Karpas-422 (cell line): ENCODE results near the gene SP1. TPM values are rescaled to one million over a fixed set of nuclear protein-coding genes. Genes with fewer than 3 reads are reported as not detected.

Experiments used
- DNase-seq: peaks from one replicate; pipeline ENCODE4 v3.0.0-alpha.2; 2015
- H2AFZ ChIP-seq: fragments of 200-600 bp; sonication (generic); 2 replicates; pipeline ENCODE4 v1.6.1; 2014; ENCODE audit warnings: antibody characterized with exemption, low read length, mixed read lengths
- H3K27ac ChIP-seq: fragments of 200-600 bp; sonication (generic); 2 replicates; pipeline ENCODE4 v1.5.1; 2014; ENCODE audit warnings: mild to moderate bottlenecking, low read length, moderate library complexity
- H3K27me3 ChIP-seq: fragments of 200-600 bp; sonication (generic); 2 replicates; pipeline ENCODE4 v1.6.1; 2014; ENCODE audit warnings: low read length, mixed read lengths
- H3K36me3 ChIP-seq: fragments of 200-600 bp; sonication (generic); 2 replicates; pipeline ENCODE4 v1.6.1; 2014; ENCODE audit warnings: low read length, mixed read lengths; ENCODE audit not compliant: insufficient read depth
- H3K4me1 ChIP-seq: fragments of 200-600 bp; sonication (generic); 2 replicates; pipeline ENCODE4 v1.6.1; 2014; ENCODE audit warnings: mild to moderate bottlenecking, low read length, mixed read lengths
- H3K4me2 ChIP-seq: fragments of 200-600 bp; sonication (generic); 2 replicates; pipeline ENCODE4 v1.6.1; 2014; ENCODE audit warnings: low read length, low read depth, mild to moderate bottlenecking; ENCODE audit not compliant: poor library complexity, severe bottlenecking
- H3K4me3 ChIP-seq: fragments of 200-600 bp; sonication (generic); 2 replicates; pipeline ENCODE4 v1.5.1; 2014; ENCODE audit warnings: mild to moderate bottlenecking, antibody characterized with exemption, low read length, mixed read lengths
- H3K79me2 ChIP-seq: fragments of 200-600 bp; sonication (generic); 2 replicates; pipeline ENCODE4 v1.6.1; 2014; ENCODE audit warnings: mild to moderate bottlenecking, low read length, mixed read lengths
- H3K9ac ChIP-seq: fragments of 200-600 bp; sonication (generic); 2 replicates; pipeline ENCODE4 v1.6.0; 2014; ENCODE audit warnings: low read length
- H3K9me2 ChIP-seq: fragments of 200-600 bp; sonication (generic), shearing (Covaris generic); replicated peaks from 2 replicates; pipeline ENCODE4 v1.6.0; 2014; ENCODE audit warnings: mild to moderate bottlenecking, low read length, moderate library complexity; ENCODE audit not compliant: insufficient read depth
- H3K9me3 ChIP-seq: fragments of 300-700, 200-600 bp; sonication (generic); 2 replicates; pipeline ENCODE4 v1.6.1; 2014; ENCODE audit warnings: low read length, mixed read lengths
- H4K20me1 ChIP-seq: fragments of 200-600 bp; sonication (generic); 2 replicates; pipeline ENCODE4 v1.6.1; 2014; ENCODE audit warnings: mild to moderate bottlenecking, antibody characterized with exemption, low read length, low read depth; ENCODE audit not compliant: insufficient read depth
- total RNA-seq: library from RNA; depleted of rRNA; stranded (reverse); fragments of >200 nt; shearing (Covaris generic); gene quantifications from 2 replicates; pipeline ENCODE4 v1.2.3, GENCODE V29; 2014; ENCODE audit warnings: low replicate concordance

SP1 gene
- total RNA-seq, 1 experiment from 2014 or later = 36.5 TPM

- DNase-seq = no peak
- H3K9me3 ChIP-seq = no peaks in the 10 kb centered on the region
- no peaks in the 10 kb centered on the region for H3K36me3 ChIP-seq
- H3K79me2 ChIP-seq = no peaks in the 10 kb centered on the region
- no peak overlapping the region for H3K9ac ChIP-seq
- no peak overlapping the region for H3K27ac ChIP-seq
- no peaks in the 10 kb centered on the region for H3K9me2 ChIP-seq
- H3K27me3 ChIP-seq = no peaks in the 10 kb centered on the region
- H3K4me1 ChIP-seq = peaks cover 8% of the 10 kb centered on the region
- H3K4me3 ChIP-seq = no peak overlapping the region
- no peak overlapping the region for H2AFZ ChIP-seq
- H4K20me1 ChIP-seq = no peaks in the 10 kb centered on the region
- no peak overlapping the region for H3K4me2 ChIP-seq
These were observed 42.0 kb upstream of the SP1 start for GRCh38 chr12:53338017-53338416.

GRCh38 chr12:53338916-53339315, 41.1 kb upstream of the SP1 start:
- Histone ChIP-seq H3K36me3 (no peaks in the 10 kb centered on the region), H3K4me2 (no peak overlapping the region), H3K9me2 (no peaks in the 10 kb centered on the region), H4K20me1 (no peaks in the 10 kb centered on the region), H2AFZ (no peak overlapping the region), H3K27me3 (no peaks in the 10 kb centered on the region), H3K27ac (no peak overlapping the region), H3K9me3 (no peaks in the 10 kb centered on the region), H3K4me3 (no peak overlapping the region), H3K4me1 (peaks cover 8% of the 10 kb centered on the region), H3K79me2 (no peaks in the 10 kb centered on the region), H3K9ac (no peak overlapping the region)
- DNase-seq = no peak

- Histone ChIP-seq H3K4me3 (no peak overlapping the region), H3K4me1 (peaks cover 20% of the 10 kb centered on the region), H4K20me1 (no peaks in the 10 kb centered on the region), H3K9ac (no peak overlapping the region), H3K4me2 (no peak overlapping the region), H2AFZ (no peak overlapping the region), H3K9me2 (no peaks in the 10 kb centered on the region), H3K9me3 (no peaks in the 10 kb centered on the region), H3K27ac (no peak overlapping the region), H3K27me3 (no peaks in the 10 kb centered on the region), H3K79me2 (no peaks in the 10 kb centered on the region), H3K36me3 (no peaks in the 10 kb centered on the region)
- no peak for DNase-seq
These were observed 39.6 kb upstream of the SP1 start for GRCh38 chr12:53340398-53340797.

GRCh38 chr12:53343449-53343848, 36.5 kb upstream of the SP1 start:
- H3K9me3 ChIP-seq = no peaks in the 10 kb centered on the region
- no peaks in the 10 kb centered on the region for H3K9me2 ChIP-seq
- H3K27ac ChIP-seq = no peak overlapping the region
- peaks cover 12% of the 10 kb centered on the region for H3K4me1 ChIP-seq
- H3K4me2 ChIP-seq = no peak overlapping the region
- no peak overlapping the region for H2AFZ ChIP-seq
- no peaks in the 10 kb centered on the region for H3K79me2 ChIP-seq
- no peaks in the 10 kb centered on the region for H4K20me1 ChIP-seq
- DNase-seq = no peak
- no peak overlapping the region for H3K9ac ChIP-seq
- no peak overlapping the region for H3K4me3 ChIP-seq
- no peaks in the 10 kb centered on the region for H3K36me3 ChIP-seq
- H3K27me3 ChIP-seq = no peaks in the 10 kb centered on the region

- no peak overlapping the region for H3K27ac ChIP-seq
- no peak overlapping the region for H3K4me3 ChIP-seq
- peaks cover 12% of the 10 kb centered on the region for H3K4me1 ChIP-seq
- peak overlapping the region; percentile 93 for H3K4me2 ChIP-seq
- no peaks in the 10 kb centered on the region for H3K9me2 ChIP-seq
- no peaks in the 10 kb centered on the region for H3K79me2 ChIP-seq
- H3K9me3 ChIP-seq = no peaks in the 10 kb centered on the region
- no peaks in the 10 kb centered on the region for H3K27me3 ChIP-seq
- H3K9ac ChIP-seq = peak overlapping the region; percentile 72; the same call in 1 of the 2 replicates
- no peaks in the 10 kb centered on the region for H4K20me1 ChIP-seq
- H3K36me3 ChIP-seq = no peaks in the 10 kb centered on the region
- no peak for DNase-seq
- no peak overlapping the region for H2AFZ ChIP-seq
These were observed 36.0 kb upstream of the SP1 start for GRCh38 chr12:53343969-53344368.

GRCh38 chr12:53344487-53344823, 35.5 kb upstream of the SP1 start:
- no peaks in the 10 kb centered on the region for H3K79me2 ChIP-seq
- H2AFZ ChIP-seq = peak overlapping the region; percentile 57; the same call in 1 of the 2 replicates
- H3K9me2 ChIP-seq = no peaks in the 10 kb centered on the region
- no peaks in the 10 kb centered on the region for H3K27me3 ChIP-seq
- H3K9me3 ChIP-seq = no peaks in the 10 kb centered on the region
- H3K4me2 ChIP-seq = peak overlapping the region; percentile 93
- peak overlapping the region; percentile 72; the same call in 1 of the 2 replicates for H3K4me3 ChIP-seq
- no peak for DNase-seq
- no peaks in the 10 kb centered on the region for H4K20me1 ChIP-seq
- peak overlapping the region; percentile 72 for H3K9ac ChIP-seq
- no peak overlapping the region for H3K27ac ChIP-seq
- H3K4me1 ChIP-seq = peaks cover 12% of the 10 kb centered on the region
- no peaks in the 10 kb centered on the region for H3K36me3 ChIP-seq

- Histone ChIP-seq H3K27ac (no peak overlapping the region), H3K9ac (peak overlapping the region; percentile 72), H3K9me2 (no peaks in the 10 kb centered on the region), H3K27me3 (no peaks in the 10 kb centered on the region), H3K36me3 (no peaks in the 10 kb centered on the region), H3K4me1 (peaks cover 12% of the 10 kb centered on the region), H3K79me2 (no peaks in the 10 kb centered on the region), H3K4me2 (peak overlapping the region; percentile 93), H3K9me3 (no peaks in the 10 kb centered on the region), H4K20me1 (no peaks in the 10 kb centered on the region), H2AFZ (peak overlapping the region; percentile 100), H3K4me3 (peak overlapping the region; percentile 72)
- peak; percentile 89 for DNase-seq
These were observed 35.0 kb upstream of the SP1 start for GRCh38 chr12:53344824-53345485.

- no peak for DNase-seq
- Histone ChIP-seq H3K9me3 (no peaks in the 10 kb centered on the region), H3K4me2 (peak overlapping the region; percentile 93), H3K27me3 (no peaks in the 10 kb centered on the region), H2AFZ (peak overlapping the region; percentile 100; the same call in 1 of the 2 replicates), H3K9ac (no peak overlapping the region), H3K79me2 (no peaks in the 10 kb centered on the region), H3K27ac (no peak overlapping the region), H3K36me3 (no peaks in the 10 kb centered on the region), H4K20me1 (no peaks in the 10 kb centered on the region), H3K9me2 (no peaks in the 10 kb centered on the region), H3K4me1 (peaks cover 12% of the 10 kb centered on the region), H3K4me3 (peak overlapping the region; percentile 72; the same call in 1 of the 2 replicates)
These were observed 34.3 kb upstream of the SP1 start for GRCh38 chr12:53345486-53346188.
